KOPT-K1 (cell line): ENCODE results near the gene ENTPD5.

Source experiments
- H3K27ac ChIP-seq: fragments of 200-600 bp; sonication (generic); 2 replicates; pipeline ENCODE4 v1.5.1; 2016; ENCODE audit warnings: antibody characterized with exemption, mild to moderate bottlenecking, low read depth, low read length; ENCODE audit not compliant: poor library complexity, severe bottlenecking
- H3K36me3 ChIP-seq: fragments of 200-600 bp; sonication (generic); 2 replicates; pipeline ENCODE4 v1.5.1; 2017; ENCODE audit warnings: antibody characterized with exemption, mild to moderate bottlenecking, low read length, moderate library complexity; ENCODE audit not compliant: insufficient read depth
- H3K9me3 ChIP-seq: fragments of 200-600 bp; sonication (generic); 2 replicates; pipeline ENCODE4 v1.5.1; 2017; ENCODE audit warnings: antibody characterized with exemption, low read length, mild to moderate bottlenecking; ENCODE audit not compliant: insufficient read depth, poor library complexity, severe bottlenecking

The ENTPD5 gene

GRCh38 chr14:73988065-73988464, 31.0 kb downstream of the ENTPD5 start:
- Histone ChIP-seq H3K27ac (no peak overlapping the region), H3K36me3 (peaks cover 17% of the 10 kb centered on the region), H3K9me3 (no peaks in the 10 kb centered on the region)

- H3K36me3 ChIP-seq = peaks cover 17% of the 10 kb centered on the region; the same call in 1 of the 2 replicates
- H3K9me3 ChIP-seq = no peaks in the 10 kb centered on the region
- H3K27ac ChIP-seq = no peak overlapping the region
These were observed 41.2 kb downstream of the ENTPD5 start for GRCh38 chr14:73977896-73978295.

GRCh38 chr14:73976125-73976524, 43.0 kb downstream of the ENTPD5 start:
- H3K36me3 ChIP-seq = peaks cover 18% of the 10 kb centered on the region; the same call in 1 of the 2 replicates
- no peaks in the 10 kb centered on the region for H3K9me3 ChIP-seq
- no peak overlapping the region for H3K27ac ChIP-seq

GRCh38 chr14:73973497-73973896, 45.6 kb downstream of the ENTPD5 start:
- Histone ChIP-seq H3K36me3 (peaks cover 32% of the 10 kb centered on the region), H3K27ac (no peak overlapping the region), H3K9me3 (no peaks in the 10 kb centered on the region)

- Histone ChIP-seq H3K36me3 (peaks cover 44% of the 10 kb centered on the region), H3K27ac (no peak overlapping the region), H3K9me3 (no peaks in the 10 kb centered on the region)
These were observed 50.2 kb downstream of the ENTPD5 start for GRCh38 chr14:73968885-73969284.

GRCh38 chr14:73965216-73965615, 53.9 kb downstream of the ENTPD5 start:
- no peak overlapping the region for H3K27ac ChIP-seq
- H3K36me3 ChIP-seq = peaks cover 71% of the 10 kb centered on the region

GRCh38 chr14:73961192-73961591, 57.9 kb downstream of the ENTPD5 start:
- H3K27ac ChIP-seq = no peak overlapping the region
- H3K36me3 ChIP-seq = peaks cover 86% of the 10 kb centered on the region
- no peaks in the 10 kb centered on the region for H3K9me3 ChIP-seq

More at GRCh38 chr14:73965216-73965615, 53.9 kb downstream of the ENTPD5 start:
- no peaks in the 10 kb centered on the region for H3K9me3 ChIP-seq

GRCh38 chr14:73958591-73958990, 60.5 kb downstream of the ENTPD5 start:
- Histone ChIP-seq H3K27ac (no peak overlapping the region), H3K36me3 (peaks cover 91% of the 10 kb centered on the region), H3K9me3 (no peaks in the 10 kb centered on the region)

- Histone ChIP-seq H3K9me3 (no peaks in the 10 kb centered on the region), H3K36me3 (peaks cover 68% of the 10 kb centered on the region), H3K27ac (no peak overlapping the region)
These were observed 63.4 kb downstream of the ENTPD5 start for GRCh38 chr14:73955674-73956073.

- no peak overlapping the region for H3K27ac ChIP-seq
- peaks cover 48% of the 10 kb centered on the region for H3K36me3 ChIP-seq
- H3K9me3 ChIP-seq = no peaks in the 10 kb centered on the region
These were observed 65.4 kb downstream of the ENTPD5 start for GRCh38 chr14:73953731-73954130.

GRCh38 chr14:73949752-73950734, 69.0 kb downstream of the ENTPD5 start, which contains the start of the genes COQ6 and FAM161B:
Gene COQ6, plus strand, starts transcription at chr14:73950302. Its CDS starts 31 bp downstream, at chr14:73950333.
Gene FAM161B, minus strand, starts transcription at chr14:73950094. Its CDS starts 68 bp downstream, at chr14:73950026.
- no peaks in the 10 kb centered on the region for H3K9me3 ChIP-seq
- peak within 1 kb of the TSS; percentile 74 for H3K27ac ChIP-seq
- H3K36me3 ChIP-seq = peaks cover 16% of the 10 kb centered on the region

GRCh38 chr14:73945159-73945670, 73.9 kb downstream of the ENTPD5 start:
- H3K27ac ChIP-seq = no peak overlapping the region
- no peaks in the 10 kb centered on the region for H3K9me3 ChIP-seq
- H3K36me3 ChIP-seq = no peaks in the 10 kb centered on the region

- Histone ChIP-seq H3K9me3 (no peaks in the 10 kb centered on the region), H3K27ac (no peak overlapping the region), H3K36me3 (no peaks in the 10 kb centered on the region)
These were observed 74.5 kb downstream of the ENTPD5 start for GRCh38 chr14:73944432-73945158.

GRCh38 chr14:73943083-73943482, 76.0 kb downstream of the ENTPD5 start:
- no peaks in the 10 kb centered on the region for H3K36me3 ChIP-seq
- H3K27ac ChIP-seq = no peak overlapping the region
- no peaks in the 10 kb centered on the region for H3K9me3 ChIP-seq

GRCh38 chr14:73942180-73942579, 76.9 kb downstream of the ENTPD5 start:
- no peaks in the 10 kb centered on the region for H3K9me3 ChIP-seq
- H3K27ac ChIP-seq = no peak overlapping the region
- H3K36me3 ChIP-seq = peaks cover under 1% of the 10 kb centered on the region; the same call in 1 of the 2 replicates
